ENCODE results near the gene COL4A2. TPM values are rescaled to one million over a fixed set of nuclear protein-coding genes. Genes with fewer than 3 reads are reported as not detected.

Gene COL4A2
- polyA plus RNA-seq, 4 donors = 473 to 603 (median 479) TPM

- DNase-seq (ENCODE audit: low read depth in 4 of 4, low spot score in 3 of 4) = no peak
These were observed 44.7 kb downstream of the COL4A2 start for GRCh38 chr13:110351636-110352420.

GRCh38 chr13:110352735-110353134 is 45.7 kb downstream of the COL4A2 start:
- DNase-seq (ENCODE audit: low read depth in 4 of 4, low spot score in 3 of 4) = no peak

- no peak for DNase-seq (ENCODE audit: low read depth in 4 of 4, low spot score in 3 of 4)
These were observed 46.4 kb downstream of the COL4A2 start for GRCh38 chr13:110353339-110353977.

- DNase-seq (ENCODE audit: low read depth in 4 of 4, low spot score in 3 of 4) = no peak
These were observed 47.1 kb downstream of the COL4A2 start for GRCh38 chr13:110354123-110354627.

GRCh38 chr13:110354715-110355473 is 47.8 kb downstream of the COL4A2 start:
- DNase-seq (ENCODE audit: low read depth in 4 of 4, low spot score in 3 of 4) = no peak

- DNase-seq (ENCODE audit: low read depth in 4 of 4, low spot score in 3 of 4) = no peak
These were observed 49.3 kb downstream of the COL4A2 start for GRCh38 chr13:110356362-110356761.

- DNase-seq (ENCODE audit: low read depth in 4 of 4, low spot score in 3 of 4) = no peak
These were observed 51.3 kb downstream of the COL4A2 start for GRCh38 chr13:110358381-110358780.

GRCh38 chr13:110359840-110360301 is 52.8 kb downstream of the COL4A2 start:
- DNase-seq (ENCODE audit: low read depth in 4 of 4, low spot score in 3 of 4) = no peak

GRCh38 chr13:110360598-110360997 is 53.5 kb downstream of the COL4A2 start:
- DNase-seq (ENCODE audit: low read depth in 4 of 4, low spot score in 3 of 4) = no peak

- DNase-seq (ENCODE audit: low read depth in 4 of 4, low spot score in 3 of 4) = no peak
These were observed 54.4 kb downstream of the COL4A2 start for GRCh38 chr13:110361365-110361911.

- DNase-seq (ENCODE audit: low read depth in 4 of 4, low spot score in 3 of 4) = no peak
These were observed 55.9 kb downstream of the COL4A2 start for GRCh38 chr13:110363010-110363409.

- no peak for DNase-seq (ENCODE audit: low read depth in 4 of 4, low spot score in 3 of 4)
These were observed 57.0 kb downstream of the COL4A2 start for GRCh38 chr13:110364081-110364480.

- no peak for DNase-seq (ENCODE audit: low read depth in 4 of 4, low spot score in 3 of 4)
These were observed 58.8 kb downstream of the COL4A2 start for GRCh38 chr13:110365876-110366275.

GRCh38 chr13:110366733-110367132 is 59.6 kb downstream of the COL4A2 start:
- DNase-seq (ENCODE audit: low read depth in 4 of 4, low spot score in 3 of 4) = no peak

- no peak for DNase-seq (ENCODE audit: low read depth in 4 of 4, low spot score in 3 of 4)
These were observed 60.5 kb downstream of the COL4A2 start for GRCh38 chr13:110367620-110368019.

GRCh38 chr13:110368408-110368807 is 61.3 kb downstream of the COL4A2 start:
- DNase-seq (ENCODE audit: low read depth in 4 of 4, low spot score in 3 of 4) = no peak

- DNase-seq (ENCODE audit: low read depth in 4 of 4, low spot score in 3 of 4) = no peak
These were observed 62.3 kb downstream of the COL4A2 start for GRCh38 chr13:110369400-110369799.

GRCh38 chr13:110371550-110372465 is 64.7 kb downstream of the COL4A2 start:
- peak in 2 of 4 donors; percentile 33 to 51 for DNase-seq (ENCODE audit: low read depth in 4 of 4, low spot score in 3 of 4)

GRCh38 chr13:110372676-110373075 is 65.6 kb downstream of the COL4A2 start:
- no peak for DNase-seq (ENCODE audit: low read depth in 4 of 4, low spot score in 3 of 4)

GRCh38 chr13:110373617-110374016 is 66.5 kb downstream of the COL4A2 start:
- no peak for DNase-seq (ENCODE audit: low read depth in 4 of 4, low spot score in 3 of 4)

Data from right renal pelvis (tissue), 4 donors.